ENCODE data around the gene LGMN. TPM values are rescaled to one million over a fixed set of nuclear protein-coding genes. Genes with fewer than 3 reads are reported as not detected.
"Not testable (repeated sequence)": the region's sequence is repeated elsewhere in the genome, so short reads cannot be mapped to it uniquely, and the experiment has no call there.

LGMN gene
- total and polyA plus RNA-seq, 3 donors from 2014 or later, result 58.1 to 102 (median 88.9) TPM

DNA sequence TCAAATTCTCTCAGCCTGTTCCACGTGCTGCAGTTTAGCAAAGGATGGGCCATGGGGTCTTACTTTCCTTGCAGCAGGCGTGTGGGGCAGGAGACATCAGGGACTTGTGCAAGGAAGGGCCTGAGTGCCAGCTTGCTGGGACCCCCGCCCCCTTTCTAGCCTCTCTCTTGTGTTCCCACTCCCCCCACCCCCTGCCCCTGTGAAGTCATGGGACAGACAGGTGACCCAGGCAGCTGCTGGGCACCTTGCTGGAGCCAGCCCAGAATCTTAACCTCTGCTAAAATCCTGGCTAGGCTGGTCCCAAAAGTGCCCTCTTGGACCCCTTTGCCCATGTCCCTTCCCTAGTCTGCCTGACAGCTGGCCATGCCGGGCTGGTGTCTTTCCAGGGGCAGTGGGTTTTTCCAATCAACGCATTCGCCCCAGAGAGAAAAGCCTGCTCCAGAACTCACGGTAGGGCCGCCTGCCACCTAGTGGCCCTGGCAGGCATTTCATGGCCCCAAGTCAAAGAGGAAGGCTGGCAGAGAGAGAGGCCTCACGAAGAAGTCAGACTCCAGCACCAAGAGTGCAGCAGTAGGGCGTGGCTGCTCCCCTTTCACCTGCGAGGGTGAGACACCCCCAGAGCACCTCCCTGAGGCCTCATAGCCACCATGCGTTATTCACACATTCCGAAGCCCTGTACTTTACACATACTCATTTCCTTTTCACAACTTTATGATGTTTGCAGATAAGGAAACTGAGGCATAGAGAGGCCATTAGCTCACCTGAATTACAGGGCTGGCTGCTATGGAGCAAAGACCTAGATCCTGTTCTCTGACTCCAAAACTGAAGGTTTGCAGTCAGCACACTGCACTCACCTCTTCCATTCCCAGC lies 67.4 kb downstream of the LGMN start:
- Histone ChIP-seq H3K36me3 (ENCODE audit: low read depth, missing control alignments) (no peaks in the 10 kb centered on the region), H3K9me3 (no peaks in the 10 kb centered on the region), H3K27ac (no peak overlapping the region), H3K27me3 (no peaks in the 10 kb centered on the region), H3K4me3 (no peak overlapping the region), H3K4me1 (peaks cover 8% of the 10 kb centered on the region)
- DNase-seq, result peak; percentile 82
- 51 to 61% methylated on average over 6 to 13 of the region's 13 CpGs for WGBS, 2 donors
- intact Hi-C loops (cut with DNase I; ENCODE audit: low total_unique reads), result loop anchor here (10.0 kb wide), 1 partner anchor 104 kb away; no protein-coding TSS in a partner anchor
- TF ChIP-seq, protein P1, sequence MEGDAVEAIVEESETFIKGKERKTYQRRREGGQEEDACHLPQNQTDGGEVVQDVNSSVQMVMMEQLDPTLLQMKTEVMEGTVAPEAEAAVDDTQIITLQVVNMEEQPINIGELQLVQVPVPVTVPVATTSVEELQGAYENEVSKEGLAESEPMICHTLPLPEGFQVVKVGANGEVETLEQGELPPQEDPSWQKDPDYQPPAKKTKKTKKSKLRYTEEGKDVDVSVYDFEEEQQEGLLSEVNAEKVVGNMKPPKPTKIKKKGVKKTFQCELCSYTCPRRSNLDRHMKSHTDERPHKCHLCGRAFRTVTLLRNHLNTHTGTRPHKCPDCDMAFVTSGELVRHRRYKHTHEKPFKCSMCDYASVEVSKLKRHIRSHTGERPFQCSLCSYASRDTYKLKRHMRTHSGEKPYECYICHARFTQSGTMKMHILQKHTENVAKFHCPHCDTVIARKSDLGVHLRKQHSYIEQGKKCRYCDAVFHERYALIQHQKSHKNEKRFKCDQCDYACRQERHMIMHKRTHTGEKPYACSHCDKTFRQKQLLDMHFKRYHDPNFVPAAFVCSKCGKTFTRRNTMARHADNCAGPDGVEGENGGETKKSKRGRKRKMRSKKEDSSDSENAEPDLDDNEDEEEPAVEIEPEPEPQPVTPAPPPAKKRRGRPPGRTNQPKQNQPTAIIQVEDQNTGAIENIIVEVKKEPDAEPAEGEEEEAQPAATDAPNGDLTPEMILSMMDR (IDR thresholded peaks at IDR 0.05), result peak; percentile 81 to 93 (median 87)
- TF ChIP-seq POLR2A (IDR thresholded peaks at IDR 0.05), result no peak

DNA sequence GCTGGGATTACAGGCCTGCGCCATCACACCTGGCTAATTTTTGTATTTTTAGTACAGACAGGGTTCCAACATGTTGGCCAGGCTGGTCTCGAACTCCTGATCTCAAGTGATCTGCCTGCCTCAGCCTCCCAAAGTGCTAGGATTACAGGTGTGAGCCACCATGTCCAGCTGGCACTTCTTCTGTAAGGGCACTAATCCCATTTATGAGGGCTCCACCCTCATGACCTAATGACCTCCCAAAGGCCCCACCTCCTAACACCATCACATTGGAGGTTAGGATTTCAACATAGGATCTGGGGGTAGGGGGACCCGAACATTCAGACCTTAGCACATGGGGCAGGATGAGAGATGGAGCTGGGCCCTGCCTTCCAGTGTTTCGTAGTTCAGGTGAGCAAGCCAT lies 68.1 kb downstream of the LGMN start:
- not testable (repeated sequence) for H3K4me3 ChIP-seq; H3K36me3 ChIP-seq (ENCODE audit: low read depth, missing control alignments); H3K27ac ChIP-seq; H3K9me3 ChIP-seq; DNase-seq; H3K4me1 ChIP-seq; H3K27me3 ChIP-seq
- intact Hi-C loops (cut with DNase I; ENCODE audit: low total_unique reads), result loop anchor here (10.0 kb wide), 1 partner anchor 104 kb away; no protein-coding TSS in a partner anchor
- WGBS, 2 donors, result 67 to 73% methylated on average over 3 to 4 of the region's 4 CpGs

DNA sequence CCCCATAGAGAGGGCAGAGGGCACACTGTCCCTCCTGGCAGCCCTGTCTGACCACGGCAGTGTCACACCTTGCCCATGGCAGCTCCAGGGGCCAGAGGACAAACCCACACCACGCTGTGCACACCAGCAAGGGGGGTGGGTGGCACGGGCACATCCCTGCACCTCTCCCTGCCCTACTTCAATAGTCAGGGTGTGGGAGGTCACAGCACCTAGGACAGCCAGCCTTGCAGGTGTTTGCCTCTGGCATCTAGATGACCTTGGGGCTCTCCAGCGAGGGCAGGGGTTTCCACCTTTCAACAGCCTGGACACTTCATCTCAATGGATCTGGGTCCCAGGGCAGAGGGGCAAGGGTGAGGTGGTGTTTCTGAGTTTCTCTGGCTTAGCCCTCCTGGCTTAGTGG lies 69.2 kb downstream of the LGMN start:
- Histone ChIP-seq H3K27ac (no peak overlapping the region), H3K27me3 (no peaks in the 10 kb centered on the region), H3K4me1 (peaks cover 8% of the 10 kb centered on the region), H3K4me3 (no peak overlapping the region), H3K9me3 (no peaks in the 10 kb centered on the region), H3K36me3 (ENCODE audit: low read depth, missing control alignments) (no peaks in the 10 kb centered on the region)
- intact Hi-C loops (cut with DNase I; ENCODE audit: low total_unique reads), result no loop called here
- WGBS, 2 donors, result 80 to 91% methylated on average over 1 to 4 of the region's 4 CpGs
- no peak for TF ChIP-seq POLR2A (IDR thresholded peaks at IDR 0.05)
- TF ChIP-seq, protein P1 (IDR thresholded peaks at IDR 0.05), result no peak
- DNase-seq, result no peak

DNA sequence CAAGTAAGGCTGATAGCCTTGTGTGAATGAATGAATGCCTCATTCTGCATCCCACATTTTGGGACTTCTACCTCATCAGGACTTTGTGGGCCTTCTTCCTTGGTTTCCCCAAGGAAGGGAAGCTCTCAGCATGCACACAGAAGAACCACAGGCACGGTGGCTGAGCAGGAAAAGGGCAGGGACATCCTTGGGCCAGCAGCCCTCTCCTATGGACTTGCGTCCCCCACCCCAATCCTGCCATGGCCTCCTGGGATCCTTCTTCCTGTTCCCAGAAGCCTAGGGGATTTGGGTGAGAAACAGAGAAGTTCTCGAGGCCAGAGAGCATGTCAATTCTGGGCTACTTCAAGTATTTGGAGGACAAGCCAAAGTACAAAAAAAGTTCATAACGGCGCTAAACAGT lies 69.7 kb downstream of the LGMN start:
- H3K9me3 ChIP-seq, result no peaks in the 10 kb centered on the region
- intact Hi-C loops (cut with DNase I; ENCODE audit: low total_unique reads), result no loop called here
- DNase-seq, result no peak
- H3K36me3 ChIP-seq (ENCODE audit: low read depth, missing control alignments), result no peaks in the 10 kb centered on the region
- no peak for TF ChIP-seq POLR2A (IDR thresholded peaks at IDR 0.05)
- TF ChIP-seq, protein P1 (IDR thresholded peaks at IDR 0.05), result no peak
- no peak overlapping the region for H3K27ac ChIP-seq
- H3K4me3 ChIP-seq, result no peak overlapping the region
- H3K27me3 ChIP-seq, result no peaks in the 10 kb centered on the region
- WGBS, 2 donors, result 63 to 70% methylated on average over 5 of the region's 5 CpGs
- peaks cover 8% of the 10 kb centered on the region for H3K4me1 ChIP-seq

DNA sequence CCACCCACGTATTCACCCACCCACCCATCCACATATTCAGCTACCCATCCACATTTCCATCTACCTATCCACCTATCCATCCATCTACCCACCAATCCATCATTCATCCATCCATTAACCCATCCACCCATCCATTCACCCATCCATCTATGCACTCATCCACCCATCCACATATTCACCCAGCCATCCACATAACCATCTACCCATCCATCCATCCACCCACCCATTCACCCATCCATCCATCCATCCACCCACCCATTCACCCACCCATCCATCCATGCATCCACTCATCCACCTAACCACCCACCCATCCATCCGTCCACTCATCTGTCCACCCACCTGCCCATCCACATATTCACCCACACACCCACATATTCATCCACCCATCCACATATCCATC lies 70.5 kb downstream of the LGMN start:
- Histone ChIP-seq H3K9me3 (no peaks in the 10 kb centered on the region), H3K27me3 (no peaks in the 10 kb centered on the region), H3K4me1 (peaks cover 8% of the 10 kb centered on the region), H3K27ac (no peak overlapping the region), H3K36me3 (ENCODE audit: low read depth, missing control alignments) (no peaks in the 10 kb centered on the region), H3K4me3 (no peak overlapping the region)
- intact Hi-C loops (cut with DNase I; ENCODE audit: low total_unique reads), result no loop called here
- 93 to 99% methylated on average over 2 of the region's 2 CpGs for WGBS, 2 donors
- no peak for DNase-seq
- TF ChIP-seq POLR2A (IDR thresholded peaks at IDR 0.05), result no peak
- TF ChIP-seq, protein P1 (IDR thresholded peaks at IDR 0.05), result no peak
